GM23338 (cell line): ENCODE data around the gene TWIST2. TPM values are rescaled to one million over a fixed set of nuclear protein-coding genes. Genes with fewer than 3 reads are reported as not detected.

ENCODE experiments used
- ATAC-seq: fragments of 200-7000 bp; cut with Tn5 transposase; 3 replicates; pipeline ENCODE4 v1.9.1; 2020
- DNase-seq: peaks from one replicate; pipeline ENCODE4 v3.0.0-alpha.2; 2015; ENCODE audit warnings: low spot score
- H2AFZ ChIP-seq: fragments of 200-600 bp; sonication (generic); 2 replicates; pipeline ENCODE4 v1.8.0; 2016; ENCODE audit warnings: antibody characterized with exemption, mild to moderate bottlenecking, moderate library complexity
- H3F3A ChIP-seq: fragments of 200-600 bp; sonication (generic); replicated peaks from 2 replicates; pipeline ENCODE4 v1.8.0; 2017; ENCODE audit warnings: antibody characterized with exemption, mixed run types, low read depth
- H3K27ac ChIP-seq: fragments of 200-600 bp; sonication (generic); 2 replicates; pipeline ENCODE4 v1.6.1; 2016; ENCODE audit warnings: low read depth
- H3K27me3 ChIP-seq: fragments of 200-600 bp; sonication (generic); 2 replicates; pipeline ENCODE4 v1.8.0; 2016; ENCODE audit warnings: mild to moderate bottlenecking, mixed run types, moderate library complexity; ENCODE audit not compliant: insufficient read depth
- H3K36me3 ChIP-seq: fragments of 200-600 bp; sonication (generic); 2 replicates; pipeline ENCODE4 v1.8.0; 2016; ENCODE audit warnings: mild to moderate bottlenecking; ENCODE audit not compliant: insufficient read depth
- H3K4me1 ChIP-seq: fragments of 200-600 bp; sonication (generic); 2 replicates; pipeline ENCODE4 v1.8.0; 2016; ENCODE audit warnings: mild to moderate bottlenecking, moderate library complexity; ENCODE audit not compliant: insufficient read depth
- H3K4me2 ChIP-seq: fragments of 200-600 bp; sonication (generic); 2 replicates; pipeline ENCODE4 v1.7.1; 2017; ENCODE audit warnings: mixed run types
- H3K4me3 ChIP-seq: fragments of 200-600 bp; sonication (generic); 2 replicates; pipeline ENCODE4 v1.6.1; 2016; ENCODE audit warnings: mixed run types
- H3K79me2 ChIP-seq: fragments of 200-600 bp; sonication (generic); replicated peaks from 2 replicates; pipeline ENCODE4 v1.8.0; 2017; ENCODE audit warnings: mild to moderate bottlenecking; ENCODE audit not compliant: insufficient read depth
- H3K9me2 ChIP-seq: fragments of 200-600 bp; sonication (generic); 2 replicates; pipeline ENCODE4 v1.8.0; 2017; ENCODE audit not compliant: insufficient read depth
- H4K20me1 ChIP-seq: fragments of 200-600 bp; sonication (generic); replicated peaks from 2 replicates; pipeline ENCODE4 v1.8.0; 2017; ENCODE audit warnings: mild to moderate bottlenecking; ENCODE audit not compliant: insufficient read depth
- H3K27ac Mint-ChIP-seq: 2 replicates; pipeline ENCODE4 v1.8.0; 2020; ENCODE audit warnings: inconsistent platforms, mild to moderate bottlenecking, moderate library complexity, mixed read lengths
- H3K27me3 Mint-ChIP-seq: 3 replicates; pipeline ENCODE4 v1.8.0; 2022; ENCODE audit warnings: low read depth, mild to moderate bottlenecking, moderate library complexity, mixed read lengths, inconsistent platforms; ENCODE audit not compliant: insufficient read depth, poor library complexity
- H3K36me3 Mint-ChIP-seq: 3 replicates; pipeline ENCODE4 v1.8.0; 2021; ENCODE audit warnings: low read depth, mild to moderate bottlenecking, inconsistent platforms, moderate library complexity, mixed read lengths
- H3K4me1 Mint-ChIP-seq: 3 replicates; pipeline ENCODE4 v1.8.0; 2020; ENCODE audit warnings: mild to moderate bottlenecking, inconsistent platforms, mixed read lengths
- H3K4me3 Mint-ChIP-seq: 3 replicates; pipeline ENCODE4 v1.8.0; 2021; ENCODE audit warnings: moderate library complexity, mild to moderate bottlenecking, inconsistent platforms, mixed read lengths
- H3K9me3 Mint-ChIP-seq: 3 replicates; pipeline ENCODE4 v1.8.0; 2020; ENCODE audit warnings: moderate library complexity, mild to moderate bottlenecking, inconsistent platforms, mixed read lengths
- CREB1 ChIP-seq: fragments of 250-450 bp; sonication (Bioruptor Pico); IDR thresholded peaks from 2 replicates; pipeline ENCODE4 v1.5.0; 2020; ENCODE audit warnings: low read depth, mild to moderate bottlenecking, moderate library complexity
- ETS1 ChIP-seq: IDR thresholded peaks from 2 replicates; pipeline ENCODE4 v1.6.1; 2016; ENCODE audit warnings: antibody characterized with exemption
- EZH2 ChIP-seq: fragments of 200-600 bp; sonication (generic); IDR thresholded peaks from one replicate; pipeline ENCODE4 v1.8.0; 2017; ENCODE audit warnings: antibody characterized with exemption, mild to moderate bottlenecking, low read depth; ENCODE audit not compliant: unreplicated experiment
- EZH2phosphoT487 ChIP-seq: fragments of 200-600 bp; sonication (generic); IDR thresholded peaks from one replicate; pipeline ENCODE4 v1.8.1; 2018; ENCODE audit warnings: antibody characterized with exemption; ENCODE audit not compliant: unreplicated experiment
- JUNB ChIP-seq: IDR thresholded peaks from one replicate; pipeline ENCODE4 v1.6.1; 2016; ENCODE audit warnings: antibody characterized with exemption; ENCODE audit not compliant: unreplicated experiment
- NANOG ChIP-seq: IDR thresholded peaks from 2 replicates; pipeline ENCODE4 v1.6.1; 2016; ENCODE audit warnings: antibody characterized with exemption, borderline replicate concordance
- POLR2AphosphoS5 ChIP-seq: IDR thresholded peaks from 2 replicates; pipeline ENCODE4 v1.6.1; 2016; ENCODE audit warnings: antibody characterized with exemption, low read depth
- REST ChIP-seq: IDR thresholded peaks from one replicate; pipeline ENCODE4 v1.6.1; 2018; ENCODE audit warnings: antibody characterized with exemption; ENCODE audit not compliant: unreplicated experiment
- STAT1 ChIP-seq: IDR thresholded peaks from one replicate; pipeline ENCODE4 v1.6.1; 2016; ENCODE audit warnings: antibody characterized with exemption; ENCODE audit not compliant: unreplicated experiment
- ZNF114 ChIP-seq: fragments of 250-450 bp; sonication (Bioruptor Pico); IDR thresholded peaks from 2 replicates; pipeline ENCODE4 v1.5.0; 2020; ENCODE audit warnings: mild to moderate bottlenecking, moderate library complexity
- ZNF331 ChIP-seq: fragments of 250-450 bp; sonication (Bioruptor Pico); IDR thresholded peaks from 2 replicates; pipeline ENCODE4 v1.5.0; 2020; ENCODE audit warnings: low read depth, mild to moderate bottlenecking, moderate library complexity
- polyA plus RNA-seq: library from polyadenylated mRNA; unstranded; fragments of >200 nt; fragmentation: Nextera tagmentation; extraction: Ambion mirVana; gene quantifications from 2 replicates; pipeline ENCODE4 v1.2.1, GENCODE V29; 2016
- total RNA-seq: library from RNA; depleted of rRNA; stranded (reverse); fragments of >200 nt; shearing (Covaris generic); gene quantifications from 2 replicates; pipeline ENCODE4 v1.2.3, GENCODE V29; 2014
- TF ChIP-seq, protein P1 (sequence below), 2 experiments: fragments of 200-600 bp in 1 of 2; sonication (generic) in 1 of 2; conservative IDR thresholded peaks; 2 replicates each; pipeline versions ENCODE4 v1.5.1 to v1.6.1; 2016 to 2017; ENCODE audit warnings: antibody characterized with exemption in 2 of 2, low read depth in 2 of 2, mild to moderate bottlenecking in 2 of 2, moderate library complexity in 1 of 2
- TF ChIP-seq, protein P2 (sequence below): fragments of 250-450 bp; sonication (Bioruptor Pico); IDR thresholded peaks from 2 replicates; pipeline ENCODE4 v1.5.0; 2020; ENCODE audit warnings: mild to moderate bottlenecking, moderate library complexity

TWIST2 gene
- total and polyA plus RNA-seq, 2 experiments from 2014 or later = 7.0 to 12.5 TPM

- no peaks in the 10 kb centered on the region for H3K79me2 ChIP-seq
Observed at GRCh38 chr2:238897122-238897880, 49.4 kb downstream of the TWIST2 start.

More at GRCh38 chr2:238897122-238897880, 49.4 kb downstream of the TWIST2 start:
- no peaks in the 10 kb centered on the region for H3K9me3 Mint-ChIP-seq
- no peak for TF ChIP-seq REST
- TF ChIP-seq ZNF331 (CRISPR knock-in tag) = no peak
- TF ChIP-seq STAT1 = no peak
- no peak for TF ChIP-seq NANOG
- TF ChIP-seq CREB1 (CRISPR knock-in tag) = no peak
- no peak for TF ChIP-seq POLR2AphosphoS5
- TF ChIP-seq JUNB = no peak
- TF ChIP-seq ZNF114 (CRISPR knock-in tag) = no peak
- no peak for TF ChIP-seq EZH2
- TF ChIP-seq ETS1 = no peak
- TF ChIP-seq, protein P1, sequence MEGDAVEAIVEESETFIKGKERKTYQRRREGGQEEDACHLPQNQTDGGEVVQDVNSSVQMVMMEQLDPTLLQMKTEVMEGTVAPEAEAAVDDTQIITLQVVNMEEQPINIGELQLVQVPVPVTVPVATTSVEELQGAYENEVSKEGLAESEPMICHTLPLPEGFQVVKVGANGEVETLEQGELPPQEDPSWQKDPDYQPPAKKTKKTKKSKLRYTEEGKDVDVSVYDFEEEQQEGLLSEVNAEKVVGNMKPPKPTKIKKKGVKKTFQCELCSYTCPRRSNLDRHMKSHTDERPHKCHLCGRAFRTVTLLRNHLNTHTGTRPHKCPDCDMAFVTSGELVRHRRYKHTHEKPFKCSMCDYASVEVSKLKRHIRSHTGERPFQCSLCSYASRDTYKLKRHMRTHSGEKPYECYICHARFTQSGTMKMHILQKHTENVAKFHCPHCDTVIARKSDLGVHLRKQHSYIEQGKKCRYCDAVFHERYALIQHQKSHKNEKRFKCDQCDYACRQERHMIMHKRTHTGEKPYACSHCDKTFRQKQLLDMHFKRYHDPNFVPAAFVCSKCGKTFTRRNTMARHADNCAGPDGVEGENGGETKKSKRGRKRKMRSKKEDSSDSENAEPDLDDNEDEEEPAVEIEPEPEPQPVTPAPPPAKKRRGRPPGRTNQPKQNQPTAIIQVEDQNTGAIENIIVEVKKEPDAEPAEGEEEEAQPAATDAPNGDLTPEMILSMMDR (conservative IDR thresholded peaks at IDR 0.05; ENCODE audit: low read depth in 2 of 2) = no peak
- no peak for TF ChIP-seq EZH2phosphoT487
- TF ChIP-seq, protein P2, sequence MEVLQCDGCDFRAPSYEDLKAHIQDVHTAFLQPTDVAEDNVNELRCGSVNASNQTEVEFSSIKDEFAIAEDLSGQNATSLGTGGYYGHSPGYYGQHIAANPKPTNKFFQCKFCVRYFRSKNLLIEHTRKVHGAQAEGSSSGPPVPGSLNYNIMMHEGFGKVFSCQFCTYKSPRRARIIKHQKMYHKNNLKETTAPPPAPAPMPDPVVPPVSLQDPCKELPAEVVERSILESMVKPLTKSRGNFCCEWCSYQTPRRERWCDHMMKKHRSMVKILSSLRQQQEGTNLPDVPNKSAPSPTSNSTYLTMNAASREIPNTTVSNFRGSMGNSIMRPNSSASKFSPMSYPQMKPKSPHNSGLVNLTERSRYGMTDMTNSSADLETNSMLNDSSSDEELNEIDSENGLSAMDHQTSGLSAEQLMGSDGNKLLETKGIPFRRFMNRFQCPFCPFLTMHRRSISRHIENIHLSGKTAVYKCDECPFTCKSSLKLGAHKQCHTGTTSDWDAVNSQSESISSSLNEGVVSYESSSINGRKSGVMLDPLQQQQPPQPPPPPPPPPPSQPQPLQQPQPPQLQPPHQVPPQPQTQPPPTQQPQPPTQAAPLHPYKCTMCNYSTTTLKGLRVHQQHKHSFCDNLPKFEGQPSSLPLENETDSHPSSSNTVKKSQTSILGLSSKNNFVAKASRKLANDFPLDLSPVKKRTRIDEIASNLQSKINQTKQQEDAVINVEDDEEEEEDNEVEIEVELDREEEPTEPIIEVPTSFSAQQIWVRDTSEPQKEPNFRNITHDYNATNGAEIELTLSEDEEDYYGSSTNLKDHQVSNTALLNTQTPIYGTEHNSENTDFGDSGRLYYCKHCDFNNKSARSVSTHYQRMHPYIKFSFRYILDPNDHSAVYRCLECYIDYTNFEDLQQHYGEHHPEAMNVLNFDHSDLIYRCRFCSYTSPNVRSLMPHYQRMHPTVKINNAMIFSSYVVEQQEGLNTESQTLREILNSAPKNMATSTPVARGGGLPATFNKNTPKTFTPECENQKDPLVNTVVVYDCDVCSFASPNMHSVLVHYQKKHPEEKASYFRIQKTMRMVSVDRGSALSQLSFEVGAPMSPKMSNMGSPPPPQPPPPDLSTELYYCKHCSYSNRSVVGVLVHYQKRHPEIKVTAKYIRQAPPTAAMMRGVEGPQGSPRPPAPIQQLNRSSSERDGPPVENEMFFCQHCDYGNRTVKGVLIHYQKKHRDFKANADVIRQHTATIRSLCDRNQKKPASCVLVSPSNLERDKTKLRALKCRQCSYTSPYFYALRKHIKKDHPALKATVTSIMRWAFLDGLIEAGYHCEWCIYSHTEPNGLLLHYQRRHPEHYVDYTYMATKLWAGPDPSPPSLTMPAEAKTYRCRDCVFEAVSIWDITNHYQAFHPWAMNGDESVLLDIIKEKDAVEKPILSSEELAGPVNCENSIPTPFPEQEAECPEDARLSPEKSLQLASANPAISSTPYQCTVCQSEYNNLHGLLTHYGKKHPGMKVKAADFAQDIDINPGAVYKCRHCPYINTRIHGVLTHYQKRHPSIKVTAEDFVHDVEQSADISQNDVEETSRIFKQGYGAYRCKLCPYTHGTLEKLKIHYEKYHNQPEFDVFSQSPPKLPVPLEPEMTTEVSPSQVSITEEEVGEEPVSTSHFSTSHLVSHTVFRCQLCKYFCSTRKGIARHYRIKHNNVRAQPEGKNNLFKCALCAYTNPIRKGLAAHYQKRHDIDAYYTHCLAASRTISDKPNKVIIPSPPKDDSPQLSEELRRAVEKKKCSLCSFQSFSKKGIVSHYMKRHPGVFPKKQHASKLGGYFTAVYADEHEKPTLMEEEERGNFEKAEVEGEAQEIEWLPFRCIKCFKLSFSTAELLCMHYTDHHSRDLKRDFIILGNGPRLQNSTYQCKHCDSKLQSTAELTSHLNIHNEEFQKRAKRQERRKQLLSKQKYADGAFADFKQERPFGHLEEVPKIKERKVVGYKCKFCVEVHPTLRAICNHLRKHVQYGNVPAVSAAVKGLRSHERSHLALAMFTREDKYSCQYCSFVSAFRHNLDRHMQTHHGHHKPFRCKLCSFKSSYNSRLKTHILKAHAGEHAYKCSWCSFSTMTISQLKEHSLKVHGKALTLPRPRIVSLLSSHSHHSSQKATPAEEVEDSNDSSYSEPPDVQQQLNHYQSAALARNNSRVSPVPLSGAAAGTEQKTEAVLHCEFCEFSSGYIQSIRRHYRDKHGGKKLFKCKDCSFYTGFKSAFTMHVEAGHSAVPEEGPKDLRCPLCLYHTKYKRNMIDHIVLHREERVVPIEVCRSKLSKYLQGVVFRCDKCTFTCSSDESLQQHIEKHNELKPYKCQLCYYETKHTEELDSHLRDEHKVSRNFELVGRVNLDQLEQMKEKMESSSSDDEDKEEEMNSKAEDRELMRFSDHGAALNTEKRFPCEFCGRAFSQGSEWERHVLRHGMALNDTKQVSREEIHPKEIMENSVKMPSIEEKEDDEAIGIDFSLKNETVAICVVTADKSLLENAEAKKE (CRISPR knock-in tag) = no peak
- no peak overlapping the region for H3K4me2 ChIP-seq
- no peaks in the 10 kb centered on the region for H3K4me1 ChIP-seq
- H3K36me3 ChIP-seq = no peaks in the 10 kb centered on the region
- H3K4me1 Mint-ChIP-seq = peaks cover 11% of the 10 kb centered on the region
- no peak overlapping the region for H2AFZ ChIP-seq
- no peak overlapping the region for H3K4me3 Mint-ChIP-seq
- H4K20me1 ChIP-seq = no peaks in the 10 kb centered on the region
- H3K4me3 ChIP-seq = no peak overlapping the region
- H3K27me3 Mint-ChIP-seq = no peaks in the 10 kb centered on the region
- no peak overlapping the region for H3K27ac ChIP-seq
- H3F3A ChIP-seq = no peaks in the 10 kb centered on the region
- DNase-seq (no peak), ATAC-seq (no peak)
- H3K36me3 Mint-ChIP-seq = no peaks in the 10 kb centered on the region
- no peaks in the 10 kb centered on the region for H3K9me2 ChIP-seq
- no peaks in the 10 kb centered on the region for H3K27me3 ChIP-seq
- H3K27ac Mint-ChIP-seq = no peak overlapping the region
